Trophoblast cell (in vitro differentiated cells and primary cell): ENCODE results near the gene PRKCE.
A peak's percentile ranks its signal among the peaks of the same experiment; 100 is the strongest.

Source experiments
- DNase-seq, 2 donors: peaks; one replicate each; pipeline ENCODE4 v3.0.0-alpha.2; 2016
- H2AFZ ChIP-seq: 2 replicates; pipeline ENCODE4 v1.6.1; 2013; ENCODE audit warnings: low read length, moderate library complexity, mild to moderate bottlenecking; ENCODE audit not compliant: insufficient read depth, poor library complexity
- H2AK5ac ChIP-seq: 2 replicates; pipeline ENCODE4 v1.6.1; 2013; ENCODE audit warnings: mild to moderate bottlenecking, low read length
- H2BK120ac ChIP-seq: 2 replicates; pipeline ENCODE4 v1.6.1; 2013; ENCODE audit warnings: low read length, mild to moderate bottlenecking, moderate library complexity; ENCODE audit not compliant: insufficient read depth, poor library complexity
- H2BK12ac ChIP-seq: 2 replicates; pipeline ENCODE4 v1.6.1; 2013; ENCODE audit warnings: mild to moderate bottlenecking, low read length, moderate library complexity
- H2BK5ac ChIP-seq: 2 replicates; pipeline ENCODE4 v1.6.1; 2013; ENCODE audit warnings: low read length, low read depth, moderate library complexity, mild to moderate bottlenecking; ENCODE audit not compliant: poor library complexity
- H3K14ac ChIP-seq: 2 replicates; pipeline ENCODE4 v1.6.1; 2013; ENCODE audit warnings: mild to moderate bottlenecking, low read length
- H3K18ac ChIP-seq: 2 replicates; pipeline ENCODE4 v1.6.1; 2013; ENCODE audit warnings: mild to moderate bottlenecking, low read length
- H3K23ac ChIP-seq: 2 replicates; pipeline ENCODE4 v1.6.1; 2013; ENCODE audit warnings: low read length
- H3K27ac ChIP-seq: 2 replicates; pipeline ENCODE4 v1.5.1; 2013; ENCODE audit warnings: low read depth, mild to moderate bottlenecking, inconsistent platforms, low read length, moderate library complexity
- H3K27me3 ChIP-seq: 2 replicates; pipeline ENCODE4 v1.6.1; 2013; ENCODE audit warnings: inconsistent platforms, mild to moderate bottlenecking, low read length, moderate library complexity; ENCODE audit not compliant: insufficient read depth
- H3K36me3 ChIP-seq, 2 experiments: 1 replicate in 1 of 2; 2 replicates in 1 of 2; pipeline ENCODE4 v1.6.1; 2013; ENCODE audit warnings: low read length in 2 of 2, mild to moderate bottlenecking in 2 of 2, moderate library complexity in 1 of 2; ENCODE audit not compliant: insufficient read depth in 2 of 2, control insufficient read depth in 1 of 2
- H3K4ac ChIP-seq: 2 replicates; pipeline ENCODE4 v1.6.1; 2013; ENCODE audit warnings: low read depth, mild to moderate bottlenecking, low read length, moderate library complexity
- H3K4me1 ChIP-seq, 2 experiments: 1 replicate in 1 of 2; 2 replicates in 1 of 2; pipeline ENCODE4 v1.6.1; 2013; ENCODE audit warnings: low read length in 2 of 2, mild to moderate bottlenecking in 2 of 2, moderate library complexity in 1 of 2; ENCODE audit not compliant: insufficient read depth in 2 of 2, control insufficient read depth in 1 of 2
- H3K4me2 ChIP-seq: 2 replicates; pipeline ENCODE4 v1.6.1; 2013; ENCODE audit warnings: inconsistent platforms, mild to moderate bottlenecking, low read length, moderate library complexity
- H3K4me3 ChIP-seq: 2 replicates; pipeline ENCODE4 v1.5.1; 2013; ENCODE audit warnings: mild to moderate bottlenecking, low read depth, low read length, inconsistent platforms
- H3K79me1 ChIP-seq: one replicate; pipeline ENCODE4 v1.6.1; 2013; ENCODE audit warnings: low read length
- H3K79me2 ChIP-seq: 2 replicates; pipeline ENCODE4 v1.6.1; 2013; ENCODE audit warnings: low read length, mild to moderate bottlenecking; ENCODE audit not compliant: control insufficient read depth, insufficient read depth, poor library complexity
- H3K9ac ChIP-seq: 2 replicates; pipeline ENCODE4 v1.6.1; 2013; ENCODE audit warnings: mild to moderate bottlenecking, low read length
- H3K9me3 ChIP-seq: 2 replicates; pipeline ENCODE4 v1.6.1; 2013; ENCODE audit warnings: low read depth, mild to moderate bottlenecking, control low read depth, inconsistent platforms, low read length; ENCODE audit not compliant: insufficient read depth
- H4K12ac ChIP-seq: 2 replicates; pipeline ENCODE4 v1.6.1; 2013; ENCODE audit warnings: low read depth, mild to moderate bottlenecking, low read length, moderate library complexity
- H4K8ac ChIP-seq: 2 replicates; pipeline ENCODE4 v1.6.1; 2013; ENCODE audit warnings: low read depth, mild to moderate bottlenecking, low read length, moderate library complexity
- H4K91ac ChIP-seq: one replicate; pipeline ENCODE4 v1.6.1; 2013; ENCODE audit warnings: low read depth, mild to moderate bottlenecking, low read length, moderate library complexity
- WGBS: extraction: QIAGEN DNeasy Blood & Tissue Kit; methylation state at CpG from one replicate; pipeline ENCODE4 v1.1.7; 2013; ENCODE audit warnings: missing lambda C conversion rate; ENCODE audit not compliant: insufficient read length, insufficient coverage; ENCODE audit errors: extremely low coverage; 5-methylcytosine and 5-hydroxymethylcytosine counted together

PRKCE gene

DNA sequence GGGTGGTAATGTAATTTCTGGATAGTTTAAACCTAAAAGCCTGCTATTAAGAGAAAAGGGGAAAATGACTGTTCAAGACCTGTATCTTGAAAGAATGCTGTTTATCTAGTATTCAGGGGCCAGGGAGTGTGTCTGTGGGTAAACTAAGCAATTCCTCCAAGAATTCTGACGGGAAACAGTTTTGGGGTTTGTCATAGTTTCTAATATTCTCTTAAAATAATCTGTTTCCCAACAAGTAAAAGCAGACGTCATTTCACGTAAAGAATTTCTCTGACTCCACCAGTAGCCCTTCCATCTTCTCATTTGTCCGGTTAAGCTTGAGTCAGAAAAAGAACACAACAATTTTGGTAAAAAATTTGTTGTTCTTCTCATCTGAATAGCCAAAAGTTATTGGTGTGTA is 413.7 kb downstream of the PRKCE start:
- peak; percentile 77 to 98 for DNase-seq
- H2BK12ac ChIP-seq: no peak overlapping the region
- no peak overlapping the region for H2BK120ac ChIP-seq
- H3K4me3 ChIP-seq: no peak overlapping the region
- whole genome bisulfite sequencing: no CpG with 5 or more reads among the region's 4 CpGs
- no peak overlapping the region for H3K4ac ChIP-seq
- H3K36me3 ChIP-seq: no peaks in the 10 kb centered on the region
- H4K8ac ChIP-seq: no peak overlapping the region
- H4K91ac ChIP-seq: no peak overlapping the region
- no peak overlapping the region for H3K4me2 ChIP-seq
- H2BK5ac ChIP-seq: no peak overlapping the region
- H3K18ac ChIP-seq: no peak overlapping the region
- H3K27ac ChIP-seq: peak overlapping the region; percentile 96
- peaks cover 11% of the 10 kb centered on the region for H3K79me2 ChIP-seq
- no peak overlapping the region for H3K14ac ChIP-seq
- H2AFZ ChIP-seq: no peak overlapping the region
- no peak overlapping the region for H2AK5ac ChIP-seq
- H4K12ac ChIP-seq: no peak overlapping the region
- H3K27me3 ChIP-seq: no peaks in the 10 kb centered on the region
- no peak overlapping the region for H3K23ac ChIP-seq
- peaks cover 34% of the 10 kb centered on the region for H3K79me1 ChIP-seq
- no peak overlapping the region for H3K9ac ChIP-seq
- H3K9me3 ChIP-seq: no peaks in the 10 kb centered on the region
- peaks cover 14 to 26% of the 10 kb centered on the region in 2 experiments for H3K4me1 ChIP-seq

DNA sequence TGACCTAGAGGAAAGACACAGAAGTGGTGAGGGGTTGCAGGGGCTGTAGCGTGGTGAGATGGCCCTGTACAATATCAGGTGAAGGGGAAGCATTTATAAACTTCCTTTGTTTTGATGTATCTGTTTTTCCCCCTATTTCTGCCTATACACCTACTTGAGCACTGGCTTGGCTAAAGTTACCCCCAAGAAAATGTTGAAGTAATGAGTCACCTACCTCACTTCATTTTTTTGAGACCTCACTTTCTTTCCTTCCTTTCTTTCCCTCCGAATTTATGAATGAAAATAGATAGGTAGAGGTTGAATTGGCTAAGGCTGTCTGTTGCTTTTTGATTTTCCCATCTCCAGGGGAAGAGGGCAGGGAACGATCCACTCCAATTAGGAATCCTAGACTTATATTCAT is 414.6 kb downstream of the PRKCE start:
- no peak for DNase-seq
- Histone ChIP-seq H3K9me3 (no peaks in the 10 kb centered on the region), H2AK5ac (peak overlapping the region; percentile 97), H3K27ac (peak overlapping the region; percentile 80), H4K91ac (peak overlapping the region; percentile 97), H3K14ac (peak overlapping the region; percentile 74), H3K4me1 (peaks cover 14 to 26% of the 10 kb centered on the region in 2 experiments), H3K9ac (no peak overlapping the region), H2BK120ac (peak overlapping the region; percentile 90), H3K4me3 (no peak overlapping the region), H2AFZ (no peak overlapping the region), H3K36me3 (no peaks in the 10 kb centered on the region), H3K27me3 (no peaks in the 10 kb centered on the region), H3K4me2 (no peak overlapping the region), H3K4ac (peak overlapping the region; percentile 61), H2BK5ac (peak overlapping the region; percentile 98), H3K18ac (peak overlapping the region; percentile 95), H3K23ac (no peak overlapping the region), H3K79me2 (peaks cover 11% of the 10 kb centered on the region), H4K8ac (peak overlapping the region; percentile 74), H3K79me1 (peaks cover 34% of the 10 kb centered on the region), H2BK12ac (peak overlapping the region; percentile 100), H4K12ac (no peak overlapping the region)
- WGBS: no CpG with 5 or more reads among the region's 3 CpGs

DNA sequence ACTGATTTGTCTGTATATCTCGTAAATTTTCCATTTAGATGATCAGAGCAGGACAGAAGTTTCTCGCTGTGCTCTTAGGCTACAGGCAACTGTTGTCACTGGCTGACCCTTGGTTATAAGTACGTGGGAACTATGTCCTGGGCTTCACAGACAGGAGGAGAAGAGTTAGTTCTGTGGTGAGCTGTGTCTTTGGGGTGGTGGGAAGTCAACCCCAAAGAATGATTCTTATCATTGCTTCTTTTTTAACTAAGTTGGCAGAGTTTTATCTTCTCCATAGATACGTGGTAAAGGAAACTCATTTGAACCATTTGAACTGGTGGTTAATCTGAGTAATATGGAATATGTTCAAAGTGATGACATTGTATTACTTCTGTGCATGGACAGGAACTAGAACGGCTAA is 415.1 kb downstream of the PRKCE start:
- Histone ChIP-seq H3K27me3 (no peaks in the 10 kb centered on the region), H3K4me2 (no peak overlapping the region), H3K4me3 (no peak overlapping the region), H4K12ac (no peak overlapping the region), H3K9me3 (no peaks in the 10 kb centered on the region), H3K4me1 (peaks cover 14 to 26% of the 10 kb centered on the region in 2 experiments), H4K8ac (peak overlapping the region; percentile 59), H2AFZ (no peak overlapping the region), H3K79me2 (peaks cover 11% of the 10 kb centered on the region), H3K9ac (no peak overlapping the region), H4K91ac (peak overlapping the region; percentile 92), H3K18ac (peak overlapping the region; percentile 90), H3K27ac (peak overlapping the region; percentile 80), H2AK5ac (peak overlapping the region; percentile 98), H2BK120ac (peak overlapping the region; percentile 98), H3K4ac (peak overlapping the region; percentile 73), H3K14ac (peak overlapping the region; percentile 98), H3K79me1 (peaks cover 38% of the 10 kb centered on the region), H2BK5ac (peak overlapping the region; percentile 97), H3K36me3 (no peaks in the 10 kb centered on the region), H3K23ac (no peak overlapping the region), H2BK12ac (peak overlapping the region; percentile 100)
- DNase-seq: no peak
- WGBS: no CpG with 5 or more reads among the region's 5 CpGs

DNA sequence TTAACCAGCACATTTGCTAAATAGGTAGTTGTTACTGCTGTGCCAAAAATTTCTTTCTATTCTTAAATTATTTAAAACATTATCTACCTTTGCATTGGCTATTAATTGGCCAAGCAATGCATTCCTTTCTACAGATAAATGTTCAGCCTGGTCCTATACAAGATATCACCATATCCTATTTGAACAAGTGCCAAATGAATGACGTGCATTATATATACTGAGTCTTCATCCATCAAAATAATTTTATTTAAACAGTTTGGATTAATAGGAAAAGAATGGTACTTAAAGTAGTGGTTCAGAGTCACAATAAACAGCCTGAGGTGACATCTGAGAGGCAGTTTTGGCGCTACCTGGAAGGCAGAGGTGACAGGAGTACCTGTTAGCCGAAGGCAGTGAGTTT is 415.6 kb downstream of the PRKCE start:
- peak overlapping the region; percentile 85 for H2BK120ac ChIP-seq
- H3K14ac ChIP-seq: peak overlapping the region; percentile 88
- DNase-seq: peak in 1 of 2 donors; percentile 24
- peak overlapping the region; percentile 36 for H3K18ac ChIP-seq
- peak overlapping the region; percentile 94 for H2BK5ac ChIP-seq
- no peak overlapping the region for H3K23ac ChIP-seq
- peak overlapping the region; percentile 80 for H2AK5ac ChIP-seq
- H4K12ac ChIP-seq: no peak overlapping the region
- H3K79me2 ChIP-seq: peaks cover 11% of the 10 kb centered on the region
- peaks cover 14 to 27% of the 10 kb centered on the region in 2 experiments for H3K4me1 ChIP-seq
- H3K27me3 ChIP-seq: no peaks in the 10 kb centered on the region
- H2AFZ ChIP-seq: no peak overlapping the region
- H3K9me3 ChIP-seq: no peaks in the 10 kb centered on the region
- H3K4me2 ChIP-seq: no peak overlapping the region
- H3K36me3 ChIP-seq: no peaks in the 10 kb centered on the region
- H2BK12ac ChIP-seq: peak overlapping the region; percentile 86
- peak overlapping the region; percentile 94 for H3K27ac ChIP-seq
- peak overlapping the region; percentile 35 for H3K4ac ChIP-seq
- H4K91ac ChIP-seq: peak overlapping the region; percentile 96
- no CpG with 5 or more reads among the region's 3 CpGs for WGBS
- H4K8ac ChIP-seq: peak overlapping the region; percentile 38
- H3K9ac ChIP-seq: no peak overlapping the region
- no peak overlapping the region for H3K4me3 ChIP-seq
- peaks cover 42% of the 10 kb centered on the region for H3K79me1 ChIP-seq
